NCI-H2171 treated with DMSO at 0.1 percent for 48 hours (cell line): ENCODE data around the gene GNA12.
"Not testable (repeated sequence)": the region's sequence is repeated elsewhere in the genome, so short reads cannot be mapped to it uniquely, and the experiment has no call there.

ENCODE experiments used
- DNase-seq: peaks from one replicate; lab custom pipeline; 2025; lab: John Stamatoyannopoulos, UW

GNA12 gene

DNA sequence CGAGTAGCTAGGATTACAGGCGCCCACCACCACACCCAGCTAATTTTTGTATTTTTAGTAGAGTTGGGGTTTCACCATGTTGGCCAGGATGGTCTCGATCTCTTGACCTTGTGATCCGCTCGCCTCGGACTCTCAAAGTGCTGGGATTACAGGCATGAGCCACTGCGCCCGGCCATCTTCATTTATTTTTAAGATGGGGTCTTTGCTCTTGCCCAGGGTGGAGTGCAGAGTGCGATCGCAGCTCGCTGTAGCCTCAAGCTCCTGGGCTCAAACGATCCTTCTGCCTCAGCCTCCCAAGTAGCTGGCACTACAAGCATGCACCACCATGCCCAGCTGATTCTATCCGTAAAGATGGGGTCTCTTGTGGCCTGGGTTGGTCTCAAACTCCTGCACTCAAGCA, 116.9 kb downstream of the GNA12 start:
- not testable (repeated sequence) for DNase-seq

DNA sequence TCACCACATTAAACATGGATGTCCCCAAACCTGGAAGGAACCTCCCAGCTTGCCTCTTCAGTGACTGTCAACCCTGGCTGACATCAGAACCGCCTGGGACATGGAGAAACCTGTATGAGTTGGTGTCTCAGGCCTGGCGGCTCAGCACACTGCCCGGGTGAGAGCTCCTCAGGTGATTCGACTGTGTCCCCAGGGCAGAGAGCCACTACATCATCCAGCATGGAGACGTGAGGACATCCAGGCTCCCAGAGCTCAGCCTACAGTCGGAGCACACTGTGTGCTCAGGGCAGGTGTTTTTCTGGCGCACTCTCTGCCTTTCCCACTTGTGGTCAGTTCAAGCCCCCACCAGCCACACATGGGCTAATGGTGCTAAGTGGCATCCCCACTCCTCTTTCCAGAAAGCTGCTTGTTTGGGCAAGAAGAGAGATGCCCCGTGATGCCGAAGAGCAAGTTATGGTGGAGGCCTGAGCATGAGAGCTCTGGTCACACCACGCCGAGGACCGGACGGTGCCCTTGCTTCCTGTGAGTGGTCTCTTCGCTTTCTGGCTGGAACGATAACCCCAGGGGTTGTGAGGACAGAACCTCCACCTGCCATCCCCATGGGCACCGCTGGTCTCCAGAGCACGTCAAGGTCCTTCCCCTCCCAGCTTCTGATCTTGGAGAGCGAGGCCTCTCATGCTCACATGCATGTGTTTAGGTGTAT, 117.6 kb downstream of the GNA12 start:
- no peak for DNase-seq

DNA sequence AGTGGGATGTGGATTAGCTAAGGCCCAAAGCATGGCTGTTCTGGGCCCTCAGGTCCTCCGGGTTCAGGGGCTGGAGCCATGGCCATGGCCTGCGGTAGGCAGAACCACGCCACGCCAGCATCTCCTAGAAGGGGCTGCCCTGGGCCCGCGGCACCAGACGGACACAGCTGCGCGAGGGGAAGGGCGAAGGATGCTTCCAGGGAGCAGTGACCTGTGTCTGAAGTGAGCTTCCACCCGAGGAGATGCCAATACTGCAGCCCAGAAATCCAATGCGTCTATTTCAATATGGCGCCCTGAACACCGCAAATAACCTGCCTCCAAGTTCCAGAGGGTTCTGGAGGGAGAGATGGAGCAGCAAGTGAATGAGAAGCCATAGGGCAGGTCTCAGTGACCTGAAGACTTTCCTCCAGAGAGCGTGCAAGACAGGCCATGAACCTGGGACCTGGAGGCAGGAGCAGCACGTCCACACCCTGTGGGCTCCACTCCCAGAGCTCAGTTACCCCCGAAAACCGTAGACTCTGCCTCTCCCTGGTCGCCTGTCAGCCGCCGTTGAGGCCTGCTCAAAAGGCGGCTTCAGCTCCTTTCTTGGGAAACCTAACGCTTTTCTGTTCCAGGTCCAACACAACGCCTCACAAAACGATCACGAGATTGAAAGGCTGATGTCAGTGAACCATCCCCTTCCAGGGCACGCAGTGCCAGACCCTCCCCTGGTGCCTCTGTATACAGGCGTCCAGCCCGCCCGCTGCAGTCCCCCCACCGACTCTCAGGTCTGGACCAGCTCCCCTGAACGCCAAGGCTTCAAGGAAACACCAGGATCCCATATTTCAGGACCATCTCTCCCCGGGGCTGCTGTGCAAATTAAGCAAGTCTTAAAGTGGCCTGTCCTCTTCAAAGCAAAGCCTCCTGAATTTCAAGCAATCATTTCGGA, 118.7 kb downstream of the GNA12 start:
- DNase-seq = no peak

DNA sequence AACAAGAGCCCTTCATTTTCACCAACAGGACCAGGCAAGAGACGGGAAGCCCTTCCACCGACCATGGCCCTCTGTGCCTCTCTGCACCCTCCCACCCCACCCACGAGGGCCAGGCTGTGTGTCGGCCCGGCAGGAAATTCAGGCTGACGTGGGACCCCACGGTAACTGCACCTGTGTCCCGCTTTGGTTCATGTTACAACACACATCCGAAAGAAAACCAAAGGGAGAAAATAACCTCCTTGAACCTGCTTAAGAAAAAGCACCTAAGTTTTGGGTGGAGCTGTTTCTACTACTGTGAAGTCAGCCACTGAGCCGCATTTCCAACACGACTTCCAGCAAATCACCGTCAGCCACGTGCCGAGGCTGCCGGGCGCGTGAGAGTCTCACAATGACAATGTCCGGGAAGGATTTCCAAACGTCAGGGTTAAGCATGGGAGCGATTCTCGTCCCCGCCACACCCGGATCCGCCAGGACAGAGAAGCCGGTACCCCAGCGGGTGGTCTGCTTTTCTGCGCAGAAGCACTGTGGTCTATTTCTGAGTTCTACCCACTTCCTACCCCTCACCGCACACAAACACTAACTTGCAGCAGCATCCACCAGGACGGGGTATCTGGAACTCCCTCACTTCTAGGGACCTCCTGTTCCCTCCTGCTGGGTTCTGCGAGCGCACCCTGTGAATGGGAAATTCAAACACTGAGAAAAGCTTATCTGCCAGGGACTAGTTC, 119.5 kb downstream of the GNA12 start:
- DNase-seq = no peak

DNA sequence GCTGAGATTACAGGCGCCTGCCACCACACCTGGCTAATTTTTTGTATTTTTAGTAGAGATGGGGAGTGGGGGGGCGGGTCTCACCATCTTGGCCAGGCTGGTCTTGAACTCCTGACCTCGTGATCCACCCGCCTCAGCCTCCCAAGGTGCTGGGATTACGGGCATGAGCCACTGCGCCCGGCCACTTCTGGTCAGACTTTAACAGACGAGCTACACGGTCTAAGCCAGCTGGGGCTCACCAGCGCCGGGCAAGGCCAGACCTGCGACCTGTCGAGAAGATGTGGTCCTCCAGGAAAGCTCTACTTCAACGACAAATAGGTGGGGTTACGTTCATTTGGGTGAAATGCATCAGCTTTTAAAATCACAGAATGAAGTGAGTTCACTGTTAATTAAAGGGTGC, 120.1 kb downstream of the GNA12 start:
- DNase-seq = not testable (repeated sequence)

DNA sequence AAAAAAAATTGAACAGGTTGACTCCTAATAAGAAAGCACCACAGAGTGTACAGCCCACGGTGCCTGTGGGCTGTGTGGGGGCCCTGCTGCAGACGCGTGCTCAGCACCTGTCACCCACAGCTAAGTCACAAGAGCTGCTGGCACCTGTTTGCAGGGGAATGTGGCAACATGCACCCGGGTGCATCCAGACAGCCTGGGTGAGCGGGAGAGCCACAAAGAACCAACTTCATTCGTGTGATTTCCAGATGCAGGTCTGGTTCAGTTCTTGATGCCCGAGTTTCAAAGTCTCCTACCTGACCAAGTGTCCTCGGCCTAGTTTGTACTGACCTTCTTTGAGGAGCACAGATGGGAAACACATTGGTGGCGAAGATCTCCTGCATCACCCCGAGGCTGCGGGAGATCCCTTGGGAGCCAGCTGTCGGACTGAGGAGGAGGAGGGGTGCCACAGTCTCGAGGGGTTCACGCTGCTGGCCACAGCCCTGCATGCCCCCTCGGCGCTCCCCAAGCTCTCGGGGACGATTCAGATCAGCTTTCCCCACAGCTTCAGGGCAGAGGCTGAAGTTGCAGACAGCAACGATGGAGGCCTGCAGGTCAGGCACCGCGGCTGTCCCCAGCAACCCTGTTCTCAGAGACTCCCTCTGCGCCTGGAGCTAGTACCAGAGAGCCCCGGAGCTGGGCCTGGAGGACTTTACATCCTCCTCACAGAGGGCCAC, 120.8 kb downstream of the GNA12 start:
- no peak for DNase-seq

DNA sequence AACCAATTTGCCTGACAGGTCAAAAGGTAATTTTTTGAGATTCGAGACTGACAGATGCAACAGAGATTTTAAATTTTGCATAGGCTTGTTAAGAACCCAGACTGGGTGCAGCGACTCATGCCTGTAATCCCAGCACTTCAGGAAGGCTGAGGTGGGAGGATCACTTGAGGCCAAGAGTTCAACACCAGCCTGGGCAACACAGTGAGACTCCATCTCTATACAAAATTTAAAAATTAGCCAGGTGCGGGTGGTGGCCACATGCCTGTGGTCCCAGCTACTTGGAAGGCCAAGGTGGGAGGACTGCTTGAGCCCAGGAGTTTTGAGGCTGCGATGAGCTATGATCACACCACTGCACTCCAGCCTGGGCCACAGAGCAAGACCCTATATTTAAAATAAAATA, 121.5 kb downstream of the GNA12 start:
- no peak for DNase-seq

DNA sequence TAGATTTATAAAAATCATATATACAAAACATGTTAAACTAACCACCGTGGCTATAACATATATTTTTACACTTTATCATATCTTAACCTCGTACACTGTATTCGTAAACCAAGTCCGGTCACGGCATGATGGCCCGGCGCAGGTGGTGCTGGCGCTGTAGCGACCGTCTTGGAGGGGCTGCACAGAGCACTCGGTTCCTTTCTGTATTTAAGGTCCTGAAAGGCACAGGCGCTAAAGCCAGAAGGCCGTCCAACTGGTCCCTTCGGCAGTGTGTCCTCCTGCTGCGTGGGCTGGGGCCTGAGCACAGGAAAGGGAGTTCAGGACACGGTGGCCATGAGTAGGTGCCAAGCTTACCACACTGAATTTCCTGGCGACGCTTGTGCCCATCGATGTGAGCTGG, 122.3 kb downstream of the GNA12 start:
- DNase-seq = no peak

DNA sequence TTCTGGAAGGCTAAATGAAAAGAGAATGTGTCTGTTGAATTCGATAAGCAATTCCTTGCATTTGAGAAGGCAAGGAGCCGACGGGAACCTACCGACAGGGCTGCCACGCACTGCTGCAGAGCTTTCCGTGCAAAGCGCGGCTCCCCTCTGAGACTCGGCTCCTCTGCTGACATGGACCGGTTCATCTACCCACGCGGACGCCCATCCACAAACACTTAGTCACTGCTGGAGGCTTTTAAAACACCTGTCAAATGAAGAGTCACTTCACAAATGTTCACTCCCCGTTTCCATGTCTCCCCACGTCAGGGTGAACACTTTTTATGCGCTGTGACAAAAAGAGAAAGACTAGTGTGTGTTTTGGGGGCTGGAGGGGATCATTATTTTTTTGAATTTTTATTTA, 124.1 kb downstream of the GNA12 start:
- DNase-seq = no peak

DNA sequence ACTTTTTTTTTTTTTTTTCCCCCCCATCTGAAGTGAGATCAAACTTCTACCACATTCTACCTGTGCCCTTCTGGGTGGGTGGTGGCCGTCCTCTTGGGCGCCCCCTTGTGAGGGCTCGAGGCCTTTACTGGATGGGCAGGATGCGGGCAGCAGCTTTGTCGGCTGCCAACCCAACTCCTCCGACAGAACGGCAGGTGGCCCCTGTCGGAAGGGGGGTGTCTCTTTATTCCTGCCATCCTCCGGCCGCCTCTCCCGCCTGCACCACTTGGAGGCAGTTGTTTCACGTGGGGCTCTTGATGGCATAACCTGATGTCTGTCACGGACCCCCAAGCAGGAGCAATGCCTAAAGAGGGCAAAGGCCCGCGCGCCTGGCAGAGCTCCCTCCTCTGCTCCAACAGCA, 125.1 kb downstream of the GNA12 start:
- DNase-seq = no peak

DNA sequence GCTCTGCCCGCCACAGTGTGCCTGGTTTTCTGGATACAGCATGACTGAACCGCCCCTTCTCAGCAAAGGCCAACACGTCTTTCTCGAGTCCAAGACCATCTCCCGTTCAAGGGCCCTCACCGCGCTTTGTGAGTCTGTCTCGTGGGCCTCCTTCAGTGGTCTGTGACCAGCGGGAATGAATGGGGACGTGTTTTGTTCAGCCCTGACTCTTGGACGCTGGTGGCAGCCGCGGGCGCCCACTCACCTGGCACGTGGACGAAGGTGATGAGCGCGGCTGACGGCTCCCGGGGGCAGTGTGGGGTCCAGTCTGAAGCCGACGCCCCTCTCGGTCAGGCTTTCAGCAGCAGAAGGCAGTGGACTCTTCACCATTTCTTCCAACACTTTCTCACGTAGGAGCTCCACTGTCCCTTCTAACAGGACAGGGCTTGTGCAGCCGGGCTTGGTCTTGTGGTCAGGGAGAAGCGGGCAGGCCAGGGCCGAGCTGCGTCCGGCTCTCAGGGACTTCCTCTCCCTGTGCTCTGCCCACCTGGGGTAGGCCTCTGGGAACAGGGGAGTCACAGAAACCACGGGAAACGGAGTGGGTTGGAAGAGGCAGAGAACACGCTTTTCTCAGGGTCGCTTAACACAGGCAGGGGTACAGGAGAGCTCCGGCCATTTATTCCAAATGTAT, 125.7 kb downstream of the GNA12 start:
- no peak for DNase-seq

DNA sequence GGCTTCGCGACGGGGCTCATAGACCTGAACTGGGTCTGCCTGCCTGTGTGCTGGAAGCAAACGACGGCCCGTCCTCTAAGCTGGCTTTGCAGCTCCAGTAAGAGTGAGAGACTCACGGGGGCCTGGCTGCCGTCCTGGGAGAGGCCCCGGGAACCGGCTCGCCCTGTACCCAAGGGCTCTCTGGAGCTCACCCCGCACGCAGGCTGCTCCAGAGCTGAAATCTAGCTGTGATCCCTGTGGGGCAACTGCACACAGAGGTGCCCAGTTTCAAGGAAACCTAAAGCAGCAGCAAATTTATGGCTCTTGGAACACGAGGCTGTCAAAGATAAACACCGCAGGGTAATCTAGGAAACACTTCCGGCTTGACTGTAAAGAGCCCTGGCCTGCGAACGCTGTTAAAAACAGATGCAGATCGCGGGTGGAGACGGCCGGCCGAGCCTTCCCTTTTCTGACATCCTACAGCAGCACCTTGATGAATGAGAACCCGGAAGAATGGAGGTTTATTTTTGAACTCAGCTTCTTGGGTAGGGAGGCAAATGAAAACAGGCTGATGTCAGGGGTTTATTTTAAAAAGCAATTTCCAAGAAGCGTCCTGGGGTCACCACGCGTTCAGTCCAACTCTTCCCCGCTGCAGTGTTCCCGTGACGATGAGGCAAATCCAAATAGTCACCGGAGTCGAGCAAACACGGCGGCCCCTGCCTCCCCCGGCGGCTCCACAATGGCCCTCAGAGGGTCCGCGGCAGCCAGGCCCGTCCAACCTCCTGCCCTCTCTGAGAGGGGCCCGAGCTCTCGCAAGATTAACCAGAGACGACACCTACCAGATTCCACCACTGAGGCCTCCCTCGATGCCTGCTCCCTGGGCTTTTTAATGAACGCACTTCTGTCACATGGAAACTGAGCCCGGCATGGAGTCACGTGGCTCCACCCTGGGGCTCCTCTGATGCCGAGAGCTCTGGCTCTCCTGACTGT, 126.5 kb downstream of the GNA12 start:
- no peak for DNase-seq

DNA sequence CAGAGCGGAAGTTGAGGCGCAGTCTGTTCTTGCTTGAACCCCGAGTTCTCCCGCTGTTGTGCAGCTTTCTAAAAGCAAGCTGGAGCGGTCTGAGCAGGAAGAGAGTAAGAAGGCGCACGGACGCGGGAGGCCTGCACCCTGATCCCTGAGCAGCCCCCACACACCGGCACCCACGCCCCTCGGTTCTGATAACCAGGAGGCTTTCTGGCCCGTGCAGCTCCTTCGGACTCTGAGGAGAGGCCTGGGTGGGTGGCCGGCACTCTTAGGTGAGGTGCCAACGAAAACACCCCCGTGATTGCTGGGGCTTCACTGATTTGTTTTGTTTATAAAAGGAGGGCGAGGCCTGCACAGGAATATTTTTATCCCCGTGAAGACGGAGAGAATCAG, 127.2 kb downstream of the GNA12 start:
- no peak for DNase-seq

DNA sequence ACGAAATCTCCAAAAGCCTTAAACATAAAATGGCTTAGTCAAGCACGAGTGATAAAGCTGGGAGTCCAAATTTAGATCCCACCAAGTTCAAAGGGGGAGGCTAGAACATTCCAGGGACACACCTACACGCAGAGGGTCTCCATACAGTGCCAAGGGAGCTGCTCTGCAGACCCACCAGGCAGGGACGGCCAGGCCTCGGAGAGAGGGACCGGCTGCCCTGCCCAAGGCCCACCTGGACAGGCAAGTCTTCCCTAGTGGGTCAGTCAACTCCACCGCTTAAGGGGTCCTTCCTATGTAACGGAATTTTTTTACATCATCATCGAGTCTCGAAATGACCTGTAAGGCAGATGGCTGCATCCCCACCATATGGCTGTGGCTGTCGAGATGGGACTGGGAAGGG, 127.6 kb downstream of the GNA12 start:
- no peak for DNase-seq

DNA sequence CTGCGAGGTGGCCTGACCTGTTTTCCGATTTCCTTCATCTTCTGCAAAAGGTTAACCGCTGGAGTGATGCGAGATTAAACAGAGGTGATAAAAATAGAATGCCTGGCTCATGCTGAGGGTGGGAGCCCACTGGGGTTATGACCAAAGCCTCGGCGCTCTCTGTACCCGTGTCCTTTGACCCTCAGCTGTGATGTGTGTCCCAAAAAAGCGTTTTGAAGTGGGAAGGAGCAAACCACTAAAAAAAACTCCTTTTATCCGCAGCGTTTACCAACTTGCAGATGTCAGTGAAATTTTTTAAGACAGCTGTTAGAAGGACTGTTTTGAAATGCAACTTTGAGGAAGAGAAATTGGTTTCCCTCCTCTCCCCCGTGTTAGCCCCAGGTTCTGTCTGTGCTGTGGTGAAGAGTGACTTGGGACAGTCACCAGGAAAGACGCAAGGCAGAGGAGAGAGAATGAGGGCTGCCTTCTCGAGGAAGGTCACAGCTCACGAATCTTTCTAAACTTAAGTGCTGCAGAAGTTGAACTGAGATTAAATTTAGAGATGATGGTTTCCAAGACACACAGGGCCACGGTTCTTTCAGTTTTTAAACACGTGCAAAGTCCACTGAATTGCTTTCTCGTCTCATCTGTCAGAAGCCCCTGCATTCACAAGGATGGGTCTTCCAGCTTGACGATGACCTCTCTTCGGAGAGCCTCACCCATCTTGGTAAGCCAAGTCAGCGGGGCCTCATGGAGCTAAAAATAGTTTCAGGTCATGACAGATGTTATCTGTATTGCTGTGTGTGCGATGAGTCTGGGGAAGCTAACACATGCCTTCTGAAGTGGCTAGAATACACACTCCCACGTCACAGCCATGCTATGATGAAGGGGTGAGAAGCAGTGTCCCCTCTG, 128.5 kb downstream of the GNA12 start:
- DNase-seq = no peak

DNA sequence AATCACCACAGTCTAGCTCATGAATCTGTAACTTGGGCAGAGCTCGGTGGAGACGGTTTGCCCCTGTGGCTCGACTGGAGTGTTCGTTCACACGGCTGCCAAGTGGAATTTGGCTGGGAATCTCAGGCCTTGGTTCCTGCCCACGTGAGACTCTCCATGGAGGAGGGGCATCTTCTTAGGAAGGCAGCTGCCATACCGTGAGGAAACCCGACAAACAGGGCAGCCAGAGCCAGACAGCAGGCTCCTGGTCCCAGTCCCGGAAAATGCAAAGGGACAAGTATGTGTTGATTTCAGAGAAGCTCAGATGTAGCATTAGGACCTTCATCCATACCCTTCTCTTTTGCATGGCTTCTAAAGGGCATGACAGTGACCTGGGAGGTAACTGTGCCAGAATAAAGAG, 129.5 kb downstream of the GNA12 start:
- no peak for DNase-seq

DNA sequence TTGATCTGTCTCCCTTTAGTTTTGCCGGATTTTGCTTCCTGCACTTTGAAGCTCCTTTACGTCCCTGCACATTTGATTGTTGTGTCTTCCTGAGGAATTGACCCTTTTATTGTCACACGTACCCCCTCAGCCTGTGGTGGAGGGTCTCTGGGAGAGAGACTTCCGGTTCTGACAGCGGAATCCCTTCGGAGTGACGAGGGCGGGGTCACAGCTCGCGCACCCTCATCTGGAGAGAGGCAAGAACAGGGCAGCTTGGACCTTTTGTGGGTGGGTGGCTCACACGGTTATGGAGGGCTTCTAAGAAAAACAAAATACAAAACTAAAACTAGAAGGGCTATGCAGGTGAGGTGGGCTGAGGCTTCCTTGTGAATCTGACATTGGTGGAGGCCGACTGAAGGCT, 130.1 kb downstream of the GNA12 start:
- no peak for DNase-seq

DNA sequence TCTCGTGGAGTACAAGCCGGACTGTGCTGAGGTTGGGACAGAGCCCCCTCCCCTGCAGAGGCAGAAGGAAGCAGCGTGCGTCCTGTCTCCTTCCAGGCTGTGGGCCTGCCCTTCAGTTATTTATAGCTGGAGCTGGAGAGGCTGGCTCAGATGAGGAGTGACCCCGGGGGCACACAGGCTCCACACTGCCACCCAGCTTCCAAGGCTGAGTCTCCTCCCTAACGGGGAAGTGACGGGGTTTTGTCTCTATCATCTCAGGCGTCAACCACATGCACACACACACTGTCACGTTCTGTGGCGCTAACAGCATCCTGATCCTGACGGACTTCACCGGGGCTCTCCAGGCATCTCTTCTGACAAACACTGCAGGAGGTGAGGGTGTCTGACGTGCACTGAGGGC, 130.7 kb downstream of the GNA12 start:
- no peak for DNase-seq

DNA sequence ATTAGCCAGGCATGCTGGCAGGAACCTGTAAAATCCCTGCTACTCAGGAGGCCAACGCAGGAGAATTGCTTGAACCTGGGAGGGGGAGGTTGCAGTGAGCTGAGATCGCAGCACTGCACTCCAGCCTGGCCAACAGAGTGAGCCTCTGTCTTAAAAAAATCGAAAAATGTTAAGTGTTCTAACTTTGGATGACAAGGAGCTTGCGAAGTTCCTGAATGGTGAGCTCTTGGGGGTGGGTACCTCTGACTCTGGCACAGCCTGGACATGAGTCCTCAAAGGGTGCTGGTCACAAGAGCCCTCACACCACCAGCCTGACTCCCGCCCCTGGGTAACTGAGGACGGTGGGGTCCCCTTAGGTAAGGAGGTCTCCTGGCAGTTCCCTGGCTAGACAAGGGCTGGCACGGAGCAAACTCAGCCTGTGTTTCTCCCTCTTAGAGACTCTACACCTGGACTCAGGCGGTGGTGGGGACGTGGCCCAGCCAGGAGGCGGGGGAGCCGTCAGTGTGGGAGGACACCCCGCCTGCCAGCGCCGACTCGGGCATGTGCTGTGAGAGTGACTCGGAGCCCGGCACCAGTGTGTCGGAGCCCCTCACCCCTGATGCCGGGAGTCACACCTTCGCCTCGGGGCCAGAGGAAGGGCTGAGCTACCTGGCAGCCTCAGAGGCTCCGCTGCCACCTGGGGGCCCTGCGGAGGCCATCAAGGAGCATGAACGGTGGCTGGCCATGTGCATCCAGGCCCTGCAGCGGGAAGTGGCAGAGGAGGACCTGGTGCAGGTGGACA, 132.0 kb downstream of the GNA12 start:
- no peak for DNase-seq
